Measurements from ENCODE around the gene TNNI2. TPM values are rescaled to one million over a fixed set of nuclear protein-coding genes. Genes with fewer than 3 reads are reported as not detected.
"Not testable (repeated sequence)": the region's sequence is repeated elsewhere in the genome, so short reads cannot be mapped to it uniquely, and the experiment has no call there.

The TNNI2 gene
- total RNA-seq, 2 donors from 2014 or later: 1.0 to 1.3 TPM

GRCh38 chr11:1867381-1867780 lies 28.6 kb downstream of the TNNI2 start:
- no peak for DNase-seq (ENCODE audit: low spot score)
- intact Hi-C loops (cut with DNase I): no loop called here

GRCh38 chr11:1868056-1868635 lies 29.4 kb downstream of the TNNI2 start:
- intact Hi-C loops (cut with DNase I): no loop called here

GRCh38 chr11:1868636-1869291 lies 30.0 kb downstream of the TNNI2 start:
- DNase-seq (ENCODE audit: low spot score): no peak
- intact Hi-C loops (cut with DNase I): no loop called here

More at GRCh38 chr11:1868056-1868635, 29.4 kb downstream of the TNNI2 start:
- no peak for DNase-seq (ENCODE audit: low spot score)

GRCh38 chr11:1869427-1870325 lies 30.9 kb downstream of the TNNI2 start:
- no peak for DNase-seq (ENCODE audit: low spot score)
- intact Hi-C loops (cut with DNase I): no loop called here

- intact Hi-C loops (cut with DNase I): no loop called here
These were observed 31.5 kb downstream of the TNNI2 start for GRCh38 chr11:1870326-1870696.

GRCh38 chr11:1870721-1871466 lies 32.1 kb downstream of the TNNI2 start:
- intact Hi-C loops (cut with DNase I): no loop called here
- peak; percentile 79 for DNase-seq (ENCODE audit: low spot score)

More at GRCh38 chr11:1870326-1870696, 31.5 kb downstream of the TNNI2 start:
- no peak for DNase-seq (ENCODE audit: low spot score)

- peak; percentile 71 for DNase-seq (ENCODE audit: low spot score)
- intact Hi-C loops (cut with DNase I): no loop called here
These were observed 32.8 kb downstream of the TNNI2 start for GRCh38 chr11:1871531-1871930.

GRCh38 chr11:1872267-1872985 lies 33.6 kb downstream of the TNNI2 start:
- peak; percentile 69 for DNase-seq (ENCODE audit: low spot score)
- intact Hi-C loops (cut with DNase I): no loop called here

GRCh38 chr11:1873048-1873812 lies 34.4 kb downstream of the TNNI2 start:
- intact Hi-C loops (cut with DNase I): no loop called here
- DNase-seq (ENCODE audit: low spot score): peak; percentile 83

GRCh38 chr11:1873813-1874150 lies 35.0 kb downstream of the TNNI2 start:
- intact Hi-C loops (cut with DNase I); DNase-seq (ENCODE audit: low spot score): not testable (repeated sequence)

GRCh38 chr11:1874441-1875092 lies 35.8 kb downstream of the TNNI2 start:
- intact Hi-C loops (cut with DNase I): not testable (repeated sequence)
- DNase-seq (ENCODE audit: low spot score): peak; percentile 82

- intact Hi-C loops (cut with DNase I): no loop called here
- DNase-seq (ENCODE audit: low spot score): peak; percentile 78
These were observed 36.5 kb downstream of the TNNI2 start for GRCh38 chr11:1875093-1875850.

GRCh38 chr11:1875851-1876301 lies 37.1 kb downstream of the TNNI2 start:
- DNase-seq (ENCODE audit: low spot score); intact Hi-C loops (cut with DNase I): not testable (repeated sequence)

GRCh38 chr11:1876361-1877063 lies 37.7 kb downstream of the TNNI2 start:
- DNase-seq (ENCODE audit: low spot score): peak; percentile 85
- intact Hi-C loops (cut with DNase I): no loop called here

GRCh38 chr11:1877211-1878136 lies 38.7 kb downstream of the TNNI2 start:
- peak; percentile 92 for DNase-seq (ENCODE audit: low spot score)
- intact Hi-C loops (cut with DNase I): no loop called here
